K562 (cell line): ENCODE data around the gene PRKD1. TPM values are rescaled to one million over a fixed set of nuclear protein-coding genes. Genes with fewer than 3 reads are reported as not detected.

Experiments used
- ATAC-seq: fragments of 200-7000 bp; cut with Tn5 transposase; 3 replicates; pipeline ENCODE4 v1.9.1; 2020; ENCODE audit warnings: moderate library complexity
- BruUV-seq: library from RNA; stranded (reverse); fragments of 400-500 nt; replicated peaks from 2 replicates; lab custom pipeline; 2021; lab: Mats Ljungman, UMichigan
- CTCF ChIA-PET: fragments of 300-600 bp; formaldehyde crosslinking; extraction: SDS; loops from one replicate; lab custom pipeline; 2021; ENCODE audit warnings: low intra/inter-chr PET ratio; lab: Yijun Ruan, JAX
- POLR2A ChIA-PET: fragments of 300-600, 350-650 bp; sonication (Branson Sonifier 250); formaldehyde crosslinking; extraction: SDS; loops from one replicate; lab custom pipeline; 2021; ENCODE audit warnings: antibody characterized with exemption, inconsistent platforms; lab: Yijun Ruan, JAX
- DNase-seq, 4 experiments: peaks; one replicate each; pipeline versions ENCODE4 v3.0.0 to v3.0.0-alpha.2; 2011 to 2018; ENCODE audit warnings: low spot score in 3 of 4, mixed read lengths in 3 of 4; ENCODE audit errors: extremely low read depth in 1 of 4
- FAIRE-seq: peaks from 2 replicates; lab custom pipeline; 2011; peaks lifted over from hg19 to GRCh38; lab: Jason Lieb, UNC
- H2AFZ ChIP-seq: 2 replicates; pipeline ENCODE4 v1.6.0; 2011; ENCODE audit warnings: low read depth, low read length, control low read depth, inconsistent platforms
- H3K27ac ChIP-seq: fragments of 200-600 bp; 3 replicates; pipeline ENCODE4 v1.8.0; 2011; ENCODE audit warnings: low read depth, mild to moderate bottlenecking, control low read depth, inconsistent platforms, low read length, moderate library complexity, mixed read lengths; ENCODE audit errors: extremely low read depth
- H3K27me3 ChIP-seq, 2 experiments: fragments of 300-600 bp in 1 of 2; 2 replicates in 1 of 2; 3 replicates in 1 of 2; pipeline versions ENCODE4 v1.6.0 to v1.8.0; 2011; ENCODE audit warnings: inconsistent platforms in 2 of 2, low read length in 2 of 2, mild to moderate bottlenecking in 1 of 2, mixed read lengths in 1 of 2, moderate library complexity in 1 of 2; ENCODE audit not compliant: control insufficient read depth in 2 of 2, insufficient read depth in 2 of 2
- H3K36me3 ChIP-seq: fragments of 300-600 bp; 3 replicates; pipeline ENCODE4 v1.8.0; 2011; ENCODE audit warnings: mild to moderate bottlenecking, low read length, inconsistent platforms; ENCODE audit not compliant: control insufficient read depth, insufficient read depth
- H3K4me1 ChIP-seq, 2 experiments: fragments of 200-600 bp in 1 of 2; replicated peaks in 1 of 2; 2 replicates in 1 of 2; 3 replicates in 1 of 2; pipeline versions ENCODE4 v1.5.1 to v1.8.0; 2011; ENCODE audit warnings: inconsistent platforms in 2 of 2, low read length in 2 of 2, mild to moderate bottlenecking in 1 of 2, mixed read lengths in 1 of 2, moderate library complexity in 1 of 2; ENCODE audit not compliant: control insufficient read depth in 2 of 2, insufficient read depth in 2 of 2
- H3K4me2 ChIP-seq: 2 replicates; pipeline ENCODE4 v1.6.1; 2011; ENCODE audit warnings: low read length, control low read depth, inconsistent platforms, mixed read lengths; ENCODE audit not compliant: insufficient read depth
- H3K4me3 ChIP-seq: fragments of 200-600 bp; sonication (generic), shearing (Covaris generic); 2 replicates; pipeline ENCODE4 v1.5.1; 2016; ENCODE audit warnings: control low read depth, inconsistent platforms
- H3K79me2 ChIP-seq: fragments of 200-600 bp; 3 replicates; pipeline ENCODE4 v1.8.0; 2011; ENCODE audit warnings: low read length, inconsistent platforms; ENCODE audit not compliant: control insufficient read depth, insufficient read depth
- H3K9ac ChIP-seq, 2 experiments: 2 replicates each; pipeline versions ENCODE4 v1.6.0 to v1.6.1; 2011; ENCODE audit warnings: low read depth in 2 of 2, low read length in 2 of 2, control low read depth in 1 of 2, inconsistent platforms in 1 of 2, mild to moderate bottlenecking in 1 of 2, mixed read lengths in 1 of 2; ENCODE audit not compliant: insufficient read depth in 1 of 2
- H3K9me1 ChIP-seq: one replicate; pipeline ENCODE4 v1.6.0; 2011; ENCODE audit warnings: inconsistent platforms, mild to moderate bottlenecking, low read length, moderate library complexity; ENCODE audit not compliant: control insufficient read depth, insufficient read depth
- H3K9me3 ChIP-seq: replicated peaks from 2 replicates; pipeline ENCODE4 v1.5.1; 2011; ENCODE audit warnings: low read depth, low read length, inconsistent platforms; ENCODE audit not compliant: control insufficient read depth, insufficient read depth
- H4K20me1 ChIP-seq: replicated peaks from 2 replicates; pipeline ENCODE4 v1.6.1; 2011; ENCODE audit warnings: low read length, inconsistent platforms, mixed read lengths; ENCODE audit not compliant: control insufficient read depth, insufficient read depth
- DMBX1 ChIP-seq: fragments of 250-450 bp; sonication (Bioruptor Pico); IDR thresholded peaks from 2 replicates; pipeline ENCODE4 v1.8.0; 2022; ENCODE audit warnings: inconsistent platforms, mild to moderate bottlenecking, moderate library complexity, borderline replicate concordance
- E2F3 ChIP-seq: fragments of 250-450 bp; sonication (Bioruptor Pico); IDR thresholded peaks from 2 replicates; pipeline ENCODE4 v1.4.0; 2020; ENCODE audit warnings: mild to moderate bottlenecking
- FOXJ2 ChIP-seq: fragments of 200-800 bp; sonication (Bioruptor generic); IDR thresholded peaks from 2 replicates; pipeline ENCODE4 v1.6.1; 2016; ENCODE audit warnings: missing genetic modification characterization, missing compliant biosample characterization
- FOXP1 ChIP-seq: sonication (generic); formaldehyde crosslinking; IDR thresholded peaks from 2 replicates; pipeline ENCODE4 v1.8.0; 2022; ENCODE audit warnings: mild to moderate bottlenecking, missing genetic modification reagents
- GATAD2A ChIP-seq: fragments of 450-650 bp; IDR thresholded peaks from 2 replicates; pipeline ENCODE4 v1.6.1; 2017
- HNRNPUL1 ChIP-seq: fragments of 200-400 bp; formaldehyde crosslinking; IDR thresholded peaks from 2 replicates; pipeline ENCODE4 v1.6.1; 2017; ENCODE audit warnings: low read length
- JUND ChIP-seq, 2 experiments: IDR thresholded peaks; 2 replicates in 1 of 2; 3 replicates in 1 of 2; pipeline ENCODE4 v1.6.1; 2011; ENCODE audit warnings: borderline replicate concordance in 2 of 2, low read depth in 2 of 2, low read length in 2 of 2, improper control_type of control experiment in 1 of 2, missing biosample characterization in 1 of 2, missing genetic modification characterization in 1 of 2, missing genetic modification reagents in 1 of 2
- KHSRP ChIP-seq: fragments of 450-650 bp; IDR thresholded peaks from 2 replicates; pipeline ENCODE4 v1.6.1; 2017
- NCOA6 ChIP-seq: fragments of 450-650 bp; IDR thresholded peaks from 2 replicates; pipeline ENCODE4 v1.6.1; 2017; ENCODE audit warnings: mild to moderate bottlenecking
- PRDM10 ChIP-seq: fragments of 450-650 bp; IDR thresholded peaks from 2 replicates; pipeline ENCODE4 v1.6.1; 2018; ENCODE audit not compliant: partially characterized antibody
- SAP30 ChIP-seq: fragments of 200-600 bp; sonication (generic); IDR thresholded peaks from 2 replicates; pipeline ENCODE4 v1.6.1; 2012; ENCODE audit warnings: borderline replicate concordance, low read depth, mild to moderate bottlenecking, moderate library complexity, low read length, control low read depth, inconsistent platforms; ENCODE audit not compliant: insufficient read depth, poor library complexity, severe bottlenecking
- TAF7 ChIP-seq: fragments of 450-650 bp; IDR thresholded peaks from 2 replicates; pipeline ENCODE4 v1.6.1; 2016; ENCODE audit warnings: missing genetic modification characterization, missing compliant biosample characterization
- TFAP4 ChIP-seq: sonication (generic); formaldehyde crosslinking; IDR thresholded peaks from 2 replicates; pipeline ENCODE4 v1.8.0; 2022; ENCODE audit warnings: missing genetic modification reagents, mild to moderate bottlenecking, moderate library complexity, borderline replicate concordance
- ZFP30 ChIP-seq: fragments of 250-450 bp; sonication (Bioruptor Pico); IDR thresholded peaks from 2 replicates; pipeline ENCODE4 v1.8.0; 2022; ENCODE audit warnings: moderate library complexity, mild to moderate bottlenecking, inconsistent platforms, borderline replicate concordance
- ZNF263 ChIP-seq: sonication (generic); formaldehyde crosslinking; IDR thresholded peaks from 2 replicates; pipeline ENCODE4 v1.8.0; 2022; ENCODE audit warnings: mild to moderate bottlenecking, missing genetic modification reagents, borderline replicate concordance
- ZNF695 ChIP-seq: fragments of 450-650 bp; formaldehyde crosslinking; IDR thresholded peaks from 2 replicates; pipeline ENCODE4 v1.4.0; 2020; ENCODE audit warnings: mild to moderate bottlenecking, moderate library complexity
- WGBS: fragments of 100-300 bp; shearing (Covaris generic); methylation state at CpG from one replicate; pipeline ENCODE4 v1.1.6; 2016; ENCODE audit warnings: low coverage, mixed read lengths; ENCODE audit not compliant: insufficient coverage; ENCODE audit errors: missing lambda C conversion rate; 5-methylcytosine and 5-hydroxymethylcytosine counted together
- in situ Hi-C: fragments of 300-500 bp; cut with MboI; formaldehyde crosslinking; loops from 4 replicates; pipeline ENCODE4 v1.15.0; 2018; ENCODE audit warnings: inconsistent platforms, mixed read lengths
- intact Hi-C: fragments of 100-400 bp; cut with micrococcal nuclease; formaldehyde crosslinking; loops from 2 replicates; pipeline ENCODE4 v1.14.2; 2022
- polyA plus RNA-seq, 8 experiments: library from polyadenylated mRNA; depleted of rRNA in 4 of 8; stranded (reverse) in 5 of 8; unstranded in 3 of 8; fragments of >200 nt; fragmentation: Nextera tagmentation in 2 of 8; fragmentation: Illumina TruSeq in 1 of 8; extraction: Ambion mirVana in 2 of 8; extraction: Trizol in 1 of 8; gene quantifications; 2 replicates each; pipeline versions ENCODE4 v1.2.1 to v1.2.3, GENCODE V29; 2011 to 2014; ENCODE audit warnings: inconsistent platforms in 1 of 8, missing spikeins in 1 of 8
- total RNA-seq, 7 experiments: library from RNA; depleted of rRNA in 6 of 7; stranded (reverse); fragments of >200 nt in 6 of 7; fragmentation: Illumina TruSeq in 2 of 7; extraction: Trizol in 2 of 7; gene quantifications; 2 replicates each; pipeline versions ENCODE4 v1.2.1 to v1.2.3, GENCODE V29; 2011 to 2021; ENCODE audit warnings: low replicate concordance in 1 of 7

Gene PRKD1
- total and polyA plus RNA-seq, 9 of the 15 experiments (the other 6 are each of a cell fraction or from before 2014, with no cell fraction given), result 0.04 to 0.25 (median 0.13) TPM; not detected in 1

GRCh38 chr14:29618323-29619067, 309.2 kb downstream of the PRKD1 start:
- Histone ChIP-seq H4K20me1 (no peaks in the 10 kb centered on the region), H3K36me3 (no peaks in the 10 kb centered on the region), H2AFZ (no peak overlapping the region), H3K9me1 (no peaks in the 10 kb centered on the region), H3K4me2 (no peak overlapping the region), H3K79me2 (no peaks in the 10 kb centered on the region), H3K4me1 (no peaks in the 10 kb centered on the region), H3K9ac (no peak overlapping the region), H3K27ac (no peak overlapping the region), H3K4me3 (no peak overlapping the region), H3K9me3 (no peaks in the 10 kb centered on the region), H3K27me3 (no peaks in the 10 kb centered on the region)
- no TSS peak for BruUV-seq
- intact Hi-C loops, result no loop called here
- 40% methylated on average over 4 of the region's 4 CpGs for WGBS
- DNase-seq (no peak), FAIRE-seq (no peak), ATAC-seq (no peak)
- no peak for TF ChIP-seq SAP30
- TF ChIP-seq ZNF263 (CRISPR knock-in tag), result no peak
- TF ChIP-seq TFAP4 (CRISPR knock-in tag), result no peak
- TF ChIP-seq FOXP1 (CRISPR knock-in tag), result no peak
- TF ChIP-seq PRDM10, result no peak
- TF ChIP-seq DMBX1 (CRISPR knock-in tag), result no peak
- TF ChIP-seq ZNF695, result no peak
- no peak for TF ChIP-seq TAF7 (tag)
- no peak for TF ChIP-seq ZFP30 (CRISPR knock-in tag)
- no peak for TF ChIP-seq GATAD2A
- no peak for TF ChIP-seq KHSRP
- TF ChIP-seq HNRNPUL1, result no peak
- TF ChIP-seq E2F3, result no peak
- no peak for TF ChIP-seq FOXJ2 (tag)
- no peak for TF ChIP-seq NCOA6
- no peak for TF ChIP-seq JUND (IDR thresholded peaks at IDR 0.05; ENCODE audit: borderline replicate concordance, low read depth, low read length)
- no peak for TF ChIP-seq JUND (tag; IDR thresholded peaks at IDR 0.05; ENCODE audit: borderline replicate concordance, low read depth, low read length)
- ChIA-PET POLR2A (no interaction called here), CTCF (no interaction called here)
- in situ Hi-C loops, result no loop called here
